ENCODE measurements around the gene CLRN1. TPM values are rescaled to one million over a fixed set of nuclear protein-coding genes. Genes with fewer than 3 reads are reported as not detected.

The CLRN1 gene
- total RNA-seq (2022) (not detected in 2 replicates), Bru-seq, nascent RNA (not detected), BruChase-seq, experiment 1, labeled RNA remaining after a 6-hour chase (not detected), BruChase-seq, experiment 2, labeled RNA remaining after a 2-hour chase (not detected)
- long read RNA-seq: 0 reads

DNA sequence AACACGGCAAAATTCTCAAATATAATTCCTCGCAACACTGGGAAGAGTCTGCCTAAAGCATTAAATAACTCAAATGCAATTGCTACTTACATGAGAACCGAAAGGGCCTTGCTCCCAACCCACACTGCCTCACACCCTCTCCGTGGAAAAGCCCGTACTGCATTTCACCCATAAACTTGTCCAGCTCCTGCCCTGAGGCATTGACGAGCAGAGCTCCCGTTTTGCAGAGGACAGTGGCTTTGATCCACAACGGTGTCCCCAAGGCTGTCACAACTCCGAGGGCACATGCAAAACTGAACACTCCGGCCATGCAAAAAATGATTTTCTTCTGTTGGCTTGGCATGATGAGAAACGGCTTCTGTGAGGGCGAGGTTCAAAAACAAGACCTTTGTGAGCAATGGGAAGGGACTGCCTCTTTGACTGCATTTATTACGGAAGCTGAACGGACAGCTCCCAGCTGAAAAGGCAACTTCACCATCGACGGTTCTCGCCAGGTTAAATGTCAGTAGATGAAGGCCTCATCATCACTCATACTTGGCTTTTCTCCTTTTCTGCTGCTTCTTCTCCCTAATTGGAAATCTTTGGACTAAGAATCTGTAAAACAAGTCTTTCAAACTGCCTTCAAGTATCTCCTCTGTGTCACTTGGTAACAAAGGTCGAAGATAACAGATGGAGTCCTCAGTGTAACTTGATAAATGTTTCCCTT lies at the start of gene CLRN1:
CLRN1 (minus strand) TSS at position 362 of the 706 bp plus-strand sequence; CDS start at position 343, 19 bp downstream.
- CTCF ChIA-PET: interaction anchor here (0.6 kb wide), 2 partner anchors 45 to 1653 kb away, joined by 4 to 5 read pairs; no protein-coding TSS in a partner anchor
- Mint-ChIP-seq H3K4me1 (ENCODE audit: low read depth, unreplicated experiment) (peaks cover 14% of the 10 kb centered on the region), H3K27ac (ENCODE audit: unreplicated experiment) (no peak within 1 kb of the TSS), H3K4me3 (ENCODE audit: low read depth, unreplicated experiment) (no peak within 1 kb of the TSS), H3K27me3 (ENCODE audit: unreplicated experiment) (peaks cover 67% of the 10 kb centered on the region), H3K36me3 (ENCODE audit: insufficient read depth, unreplicated experiment) (no peaks in the 10 kb centered on the region), H3K9me3 (ENCODE audit: low read depth, unreplicated experiment) (no peaks in the 10 kb centered on the region)
- no peak for TF ChIP-seq CTCF (IDR thresholded peaks at IDR 0.05; ENCODE audit: unreplicated experiment)
- BruUV-seq (replicated peaks): no TSS peak
- no peak for DNase-seq
- intact Hi-C loops (cut with micrococcal nuclease; ENCODE audit: unreplicated experiment): no loop called here

GRCh38 chr3:151016478-151016795 lies 43.9 kb upstream of the CLRN1 start:
- DNase-seq: no peak
- Mint-ChIP-seq H3K9me3 (ENCODE audit: low read depth, unreplicated experiment) (no peaks in the 10 kb centered on the region), H3K27me3 (ENCODE audit: unreplicated experiment) (peaks cover 33% of the 10 kb centered on the region), H3K27ac (ENCODE audit: unreplicated experiment) (no peak overlapping the region), H3K4me1 (ENCODE audit: low read depth, unreplicated experiment) (no peaks in the 10 kb centered on the region), H3K4me3 (ENCODE audit: low read depth, unreplicated experiment) (no peak overlapping the region), H3K36me3 (ENCODE audit: insufficient read depth, unreplicated experiment) (no peaks in the 10 kb centered on the region)
- CTCF ChIA-PET: interaction anchor here (1.1 kb wide), 1 partner anchor 14 kb away, joined by 3 read pairs; no protein-coding TSS in a partner anchor
- intact Hi-C loops (cut with micrococcal nuclease; ENCODE audit: unreplicated experiment): no loop called here
- no peak for TF ChIP-seq CTCF (IDR thresholded peaks at IDR 0.05; ENCODE audit: unreplicated experiment)
- BruUV-seq (replicated peaks): no TSS peak

DNA sequence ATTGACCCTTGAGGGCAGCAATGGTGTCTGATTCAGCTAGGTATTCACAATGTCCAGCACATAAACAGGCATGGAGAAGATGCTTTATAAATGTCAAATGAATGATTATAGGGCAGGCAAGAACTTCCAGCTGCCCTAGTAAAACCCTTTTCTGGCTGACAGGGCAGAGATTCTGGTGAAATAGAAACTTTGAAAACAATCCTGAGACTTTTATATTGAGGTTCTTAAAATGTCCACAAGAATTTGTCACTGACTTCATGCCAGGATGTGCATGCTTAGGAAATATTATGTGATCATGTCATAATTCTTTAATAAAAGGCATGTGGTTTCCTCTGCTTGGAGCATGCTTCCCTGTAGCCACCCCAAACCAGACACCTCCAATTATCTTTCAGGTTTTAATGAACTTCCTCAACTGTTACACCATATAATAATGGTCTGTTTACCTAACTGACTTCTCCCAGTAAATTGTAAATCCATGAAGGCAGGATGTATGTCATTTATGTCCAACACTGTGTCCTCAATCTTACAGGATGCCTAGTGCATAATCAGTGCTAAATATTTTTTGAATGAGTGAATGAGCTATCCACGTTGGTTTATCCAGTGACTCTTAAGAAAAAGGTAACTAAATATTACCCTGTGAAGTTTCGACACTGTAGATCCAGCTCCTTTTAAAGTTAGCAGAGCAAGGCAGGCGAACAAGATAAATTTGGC lies 43.4 kb upstream of the CLRN1 start:
- no TSS peak for BruUV-seq (replicated peaks)
- no peak for DNase-seq
- CTCF ChIA-PET: interaction anchor here (1.1 kb wide), 1 partner anchor 13 kb away, joined by 3 read pairs; no protein-coding TSS in a partner anchor
- Mint-ChIP-seq H3K4me1 (ENCODE audit: low read depth, unreplicated experiment) (no peaks in the 10 kb centered on the region), H3K4me3 (ENCODE audit: low read depth, unreplicated experiment) (no peak overlapping the region), H3K27me3 (ENCODE audit: unreplicated experiment) (peaks cover 33% of the 10 kb centered on the region), H3K36me3 (ENCODE audit: insufficient read depth, unreplicated experiment) (no peaks in the 10 kb centered on the region), H3K27ac (ENCODE audit: unreplicated experiment) (no peak overlapping the region), H3K9me3 (ENCODE audit: low read depth, unreplicated experiment) (no peaks in the 10 kb centered on the region)
- TF ChIP-seq CTCF (IDR thresholded peaks at IDR 0.05; ENCODE audit: unreplicated experiment): no peak
- intact Hi-C loops (cut with micrococcal nuclease; ENCODE audit: unreplicated experiment): no loop called here

DNA sequence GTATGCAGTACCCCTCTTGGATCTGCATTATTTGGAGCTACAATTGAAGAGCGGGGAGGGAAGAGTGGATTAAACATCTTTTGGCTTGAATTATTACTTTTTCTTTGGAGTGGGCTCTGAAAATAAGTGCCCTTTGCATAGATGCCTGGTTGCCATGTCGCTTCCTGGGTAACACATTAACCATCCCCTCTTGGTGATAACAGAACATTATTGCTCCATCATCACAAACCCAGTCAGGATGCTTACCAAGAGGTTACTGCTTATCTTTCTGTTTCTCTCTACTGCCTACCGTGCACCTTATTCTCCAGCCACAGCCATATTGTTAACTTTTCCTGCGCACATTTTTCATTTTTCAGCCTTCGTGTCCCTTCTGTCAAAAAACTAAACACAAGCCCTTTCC lies 42.7 kb upstream of the CLRN1 start:
- H3K4me1 Mint-ChIP-seq (ENCODE audit: low read depth, unreplicated experiment): no peaks in the 10 kb centered on the region
- H3K4me3 Mint-ChIP-seq (ENCODE audit: low read depth, unreplicated experiment): no peak overlapping the region
- H3K27ac Mint-ChIP-seq (ENCODE audit: unreplicated experiment): no peak overlapping the region
- intact Hi-C loops (cut with micrococcal nuclease; ENCODE audit: unreplicated experiment): no loop called here
- H3K9me3 Mint-ChIP-seq (ENCODE audit: low read depth, unreplicated experiment): no peaks in the 10 kb centered on the region
- TF ChIP-seq CTCF (IDR thresholded peaks at IDR 0.05; ENCODE audit: unreplicated experiment): no peak
- no peak for DNase-seq
- H3K36me3 Mint-ChIP-seq (ENCODE audit: insufficient read depth, unreplicated experiment): no peaks in the 10 kb centered on the region
- CTCF ChIA-PET: no interaction called here
- BruUV-seq (replicated peaks): no TSS peak
- peaks cover 33% of the 10 kb centered on the region for H3K27me3 Mint-ChIP-seq (ENCODE audit: unreplicated experiment)
